HG02840 (cell line): ENCODE results near the gene CD3D.

Experiments
- ATAC-seq: cut with Tn5 transposase; IDR thresholded peaks from one replicate; pipeline ENCODE4 v1.9.1; 2021; ENCODE audit warnings: mild to moderate bottlenecking, moderate library complexity, moderate number of reproducible peaks; ENCODE audit not compliant: unreplicated experiment, low FRiP score

Gene CD3D

GRCh38 chr11:118304568-118305248 lies 37.8 kb downstream of the CD3D start, which contains the start of gene CD3E:
TSS of gene CD3E (plus strand) at chr11:118304730. CDS start at chr11:118304953, 223 bp downstream.
- ATAC-seq = no peak

- no peak for ATAC-seq
These were observed 38.3 kb downstream of the CD3D start for GRCh38 chr11:118304227-118304567.

GRCh38 chr11:118301600-118302195 lies 40.8 kb downstream of the CD3D start:
- ATAC-seq = no peak

GRCh38 chr11:118295815-118296454 lies 46.6 kb downstream of the CD3D start:
- no peak for ATAC-seq

GRCh38 chr11:118295199-118295598 lies 47.3 kb downstream of the CD3D start:
- no peak for ATAC-seq

GRCh38 chr11:118294053-118294452 lies 48.5 kb downstream of the CD3D start:
- ATAC-seq = no peak

- no peak for ATAC-seq
These were observed 50.9 kb downstream of the CD3D start for GRCh38 chr11:118291477-118292135.

- no peak for ATAC-seq
These were observed 51.6 kb downstream of the CD3D start for GRCh38 chr11:118290923-118291322.

- ATAC-seq = no peak
These were observed 53.1 kb downstream of the CD3D start for GRCh38 chr11:118289401-118289800.
